ENCODE results near the gene NTF4.

The NTF4 gene

DNA sequence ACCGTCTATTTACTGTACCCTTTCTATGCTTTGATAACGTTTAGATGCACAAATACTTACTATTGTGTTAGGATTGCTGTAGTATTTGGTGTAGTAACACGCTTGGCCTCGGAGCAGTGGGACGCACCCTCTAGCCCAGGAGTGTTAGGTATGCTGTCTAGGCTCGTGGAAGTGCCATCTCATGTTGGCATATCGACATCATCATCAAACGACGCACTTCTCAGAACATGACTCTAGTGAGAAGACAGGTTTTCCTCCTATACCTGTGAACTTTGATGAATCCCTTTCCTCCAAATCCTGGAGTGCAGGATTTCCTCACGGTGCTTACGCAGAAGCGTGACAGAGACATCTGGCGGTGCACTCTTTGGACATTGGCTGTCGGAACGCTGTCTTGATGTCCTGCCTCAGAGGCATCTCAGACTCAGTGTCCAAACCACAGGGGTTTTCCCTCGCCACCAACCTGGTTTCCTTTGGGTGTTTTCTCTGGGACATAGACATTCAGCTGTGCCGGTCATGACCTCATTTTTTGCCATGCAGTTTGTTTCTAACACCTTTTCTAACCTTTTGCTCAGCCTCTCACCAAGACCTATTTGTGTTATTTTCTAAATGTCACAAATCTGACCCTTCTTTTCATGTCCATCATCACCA lies 26.9 kb upstream of the NTF4 start:
- CTCF ChIA-PET = no interaction called here
- no peak for DNase-seq (ENCODE audit: extremely low spot score)
- TF ChIP-seq, protein P1, sequence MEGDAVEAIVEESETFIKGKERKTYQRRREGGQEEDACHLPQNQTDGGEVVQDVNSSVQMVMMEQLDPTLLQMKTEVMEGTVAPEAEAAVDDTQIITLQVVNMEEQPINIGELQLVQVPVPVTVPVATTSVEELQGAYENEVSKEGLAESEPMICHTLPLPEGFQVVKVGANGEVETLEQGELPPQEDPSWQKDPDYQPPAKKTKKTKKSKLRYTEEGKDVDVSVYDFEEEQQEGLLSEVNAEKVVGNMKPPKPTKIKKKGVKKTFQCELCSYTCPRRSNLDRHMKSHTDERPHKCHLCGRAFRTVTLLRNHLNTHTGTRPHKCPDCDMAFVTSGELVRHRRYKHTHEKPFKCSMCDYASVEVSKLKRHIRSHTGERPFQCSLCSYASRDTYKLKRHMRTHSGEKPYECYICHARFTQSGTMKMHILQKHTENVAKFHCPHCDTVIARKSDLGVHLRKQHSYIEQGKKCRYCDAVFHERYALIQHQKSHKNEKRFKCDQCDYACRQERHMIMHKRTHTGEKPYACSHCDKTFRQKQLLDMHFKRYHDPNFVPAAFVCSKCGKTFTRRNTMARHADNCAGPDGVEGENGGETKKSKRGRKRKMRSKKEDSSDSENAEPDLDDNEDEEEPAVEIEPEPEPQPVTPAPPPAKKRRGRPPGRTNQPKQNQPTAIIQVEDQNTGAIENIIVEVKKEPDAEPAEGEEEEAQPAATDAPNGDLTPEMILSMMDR (IDR thresholded peaks at IDR 0.05; ENCODE audit: control extremely low read depth, extremely low read depth, low read depth, missing control alignments) = no peak
- POLR2A ChIA-PET = interaction anchor here (0.7 kb wide), 1 partner anchor 21 kb away, joined by 4 read pairs; no protein-coding TSS in a partner anchor

GRCh38 chr19:49086296-49086695 lies 21.7 kb upstream of the NTF4 start:
- POLR2A ChIA-PET = no interaction called here
- TF ChIP-seq, protein P1 (IDR thresholded peaks at IDR 0.05; ENCODE audit: control extremely low read depth, extremely low read depth, low read depth, missing control alignments) = no peak
- CTCF ChIA-PET = interaction anchor here (1.0 to 3.9 kb wide), 3 partner anchors 11 to 59 kb away, joined by 3 to 30 read pairs (median 3); no protein-coding TSS in a partner anchor
- no peak for DNase-seq (ENCODE audit: extremely low spot score)

GRCh38 chr19:49085868-49086232 lies 21.2 kb upstream of the NTF4 start:
- DNase-seq (ENCODE audit: extremely low spot score) = no peak
- ChIA-PET CTCF (interaction anchor here (3.9 kb wide), 1 partner anchor 12 kb away, joined by 30 read pairs; no protein-coding TSS in a partner anchor), POLR2A (no interaction called here)
- TF ChIP-seq, protein P1 (IDR thresholded peaks at IDR 0.05; ENCODE audit: control extremely low read depth, extremely low read depth, low read depth, missing control alignments) = no peak

GRCh38 chr19:49085020-49085867 lies 20.6 kb upstream of the NTF4 start, which contains the start of gene SNRNP70:
TSS of gene SNRNP70 (plus strand) at chr19:49085451. CDS start at chr19:49086415, 964 bp downstream.
- TF ChIP-seq, protein P1 (IDR thresholded peaks at IDR 0.05; ENCODE audit: control extremely low read depth, extremely low read depth, low read depth, missing control alignments) = no peak
- peak; percentile 99 for DNase-seq (ENCODE audit: extremely low spot score)
- CTCF ChIA-PET = interaction anchor here (3.9 kb wide), 1 partner anchor 12 kb away, joined by 30 read pairs; no protein-coding TSS in a partner anchor
- POLR2A ChIA-PET = no interaction called here

DNA sequence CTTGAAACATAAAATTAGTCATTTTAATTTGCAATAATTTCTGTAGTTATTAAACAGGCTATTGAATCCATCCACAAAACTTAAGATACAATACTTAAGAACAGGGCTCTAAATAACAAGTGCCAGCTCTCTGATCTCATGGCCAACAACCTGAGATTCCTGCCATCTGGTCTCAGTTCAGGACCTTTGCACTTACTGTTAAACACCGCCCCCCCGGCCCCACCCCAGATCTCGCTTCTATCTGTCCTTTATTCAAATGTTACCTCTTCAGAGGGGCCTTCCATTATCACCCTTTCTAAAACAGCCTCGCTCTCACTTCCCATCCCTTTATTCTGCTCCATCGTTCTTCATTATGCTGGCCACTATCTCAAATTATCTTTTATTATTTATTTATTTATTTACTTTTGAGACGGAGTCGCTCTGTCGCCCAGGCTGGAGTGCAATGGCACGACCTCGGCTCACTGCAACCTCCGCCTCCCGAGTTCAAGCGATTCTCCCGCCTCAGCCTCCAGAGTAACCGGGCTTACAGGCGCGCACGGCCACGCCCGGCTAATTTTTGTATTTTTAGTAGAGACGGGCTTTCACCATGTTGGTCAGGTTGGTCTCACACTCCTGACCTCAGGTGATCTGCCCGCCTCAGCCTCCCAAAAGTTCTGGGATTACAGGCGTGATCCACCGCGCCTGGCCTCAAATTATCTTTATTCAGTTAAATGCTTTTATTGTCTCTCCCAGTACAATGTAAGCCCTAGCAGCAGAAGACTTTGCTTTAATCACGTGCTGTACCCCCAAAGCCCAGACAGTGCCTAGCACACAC lies 19.8 kb upstream of the NTF4 start:
- CTCF ChIA-PET = no interaction called here
- no peak for DNase-seq (ENCODE audit: extremely low spot score)
- POLR2A ChIA-PET = no interaction called here
- TF ChIP-seq, protein P1 (IDR thresholded peaks at IDR 0.05; ENCODE audit: control extremely low read depth, extremely low read depth, low read depth, missing control alignments) = no peak

DNA sequence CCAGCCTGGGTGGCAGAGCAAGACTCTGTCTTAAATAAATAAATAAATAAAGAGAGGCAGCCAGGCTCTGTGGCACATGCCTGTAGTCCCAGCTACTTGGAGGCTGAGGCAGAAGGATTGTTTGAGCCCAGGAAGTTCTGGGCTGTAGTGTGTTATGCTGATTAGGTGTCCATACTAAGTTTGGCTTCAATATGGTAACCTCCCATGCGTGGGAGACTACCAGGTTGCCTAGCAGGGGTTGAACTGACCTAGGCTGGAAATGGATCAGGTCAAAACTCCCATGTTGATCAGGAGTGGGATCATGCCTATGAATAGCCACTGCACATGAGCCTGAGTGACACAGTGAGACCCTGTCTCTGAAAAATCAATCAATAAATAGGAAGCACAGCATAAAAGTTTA lies 16.7 kb upstream of the NTF4 start:
- POLR2A ChIA-PET = no interaction called here
- CTCF ChIA-PET = interaction anchor here (1.2 to 2.0 kb wide), 3 partner anchors 17 to 118 kb away, joined by 4 to 10 read pairs (median 7); no protein-coding TSS in a partner anchor
- DNase-seq (ENCODE audit: extremely low spot score) = no peak
- TF ChIP-seq, protein P1 (IDR thresholded peaks at IDR 0.05; ENCODE audit: control extremely low read depth, extremely low read depth, low read depth, missing control alignments) = no peak

Measured in GM10248 (cell line).